ENCODE results near the gene ZNF165. TPM values are rescaled to one million over a fixed set of nuclear protein-coding genes. Genes with fewer than 3 reads are reported as not detected.

Gene ZNF165
- total RNA-seq, 2 experiments from 2014 or later: 2.6 to 3.1 TPM

- POLR2A ChIA-PET: interaction anchor here (1.3 kb wide), 1 partner anchor 8 kb away, joined by 4 read pairs; no protein-coding TSS in a partner anchor
- Histone ChIP-seq H3K79me2 (ENCODE audit: insufficient read depth, low read depth, low read length) (no peaks in the 10 kb centered on the region), H2AFZ (ENCODE audit: low read length) (no peak overlapping the region), H3K9me3 (ENCODE audit: low read length) (no peaks in the 10 kb centered on the region), H3K4me3 (ENCODE audit: low read depth, low read length, poor library complexity, severe bottlenecking) (no peak overlapping the region), H3K4me2 (ENCODE audit: low read length) (no peak overlapping the region), H3K27ac (ENCODE audit: low read depth, low read length, poor library complexity, severe bottlenecking) (no peak overlapping the region), H3K4me1 (ENCODE audit: insufficient read depth, low read length, poor library complexity, severe bottlenecking) (peaks cover 23% of the 10 kb centered on the region), H3K9me2 (ENCODE audit: insufficient read depth, low read length) (no peaks in the 10 kb centered on the region), H4K20me1 (ENCODE audit: insufficient read depth, low read length) (no peaks in the 10 kb centered on the region), H3K36me3 (ENCODE audit: insufficient read depth, low read length) (no peaks in the 10 kb centered on the region)
- CTCF ChIA-PET (ENCODE audit: unreplicated experiment): no interaction called here
- intact Hi-C loops (cut with micrococcal nuclease; ENCODE audit: unreplicated experiment): no loop called here
- TF ChIP-seq CTCF (conservative IDR thresholded peaks at IDR 0.05; ENCODE audit: low read length) (no peak), EZH2phosphoT487 (IDR thresholded peaks at IDR 0.05; ENCODE audit: borderline replicate concordance, low read depth, low read length) (no peak)
- no peak for DNase-seq (ENCODE audit: low spot score)
- no TSS peak for BruUV-seq (replicated peaks)
Observed at GRCh38 chr6:28107506-28107905, 27.1 kb downstream of the ZNF165 start.

- Histone ChIP-seq H3K9me2 (ENCODE audit: insufficient read depth, low read length) (no peaks in the 10 kb centered on the region), H3K4me2 (ENCODE audit: low read length) (no peak overlapping the region), H3K79me2 (ENCODE audit: insufficient read depth, low read depth, low read length) (no peaks in the 10 kb centered on the region), H3K9me3 (ENCODE audit: low read length) (no peaks in the 10 kb centered on the region), H3K36me3 (ENCODE audit: insufficient read depth, low read length) (peaks cover 28% of the 10 kb centered on the region), H3K27ac (ENCODE audit: low read depth, low read length, poor library complexity, severe bottlenecking) (no peak overlapping the region), H3K4me1 (ENCODE audit: insufficient read depth, low read length, poor library complexity, severe bottlenecking) (no peaks in the 10 kb centered on the region), H2AFZ (ENCODE audit: low read length) (no peak overlapping the region), H3K4me3 (ENCODE audit: low read depth, low read length, poor library complexity, severe bottlenecking) (no peak overlapping the region), H4K20me1 (ENCODE audit: insufficient read depth, low read length) (no peaks in the 10 kb centered on the region)
- TSS peak; percentile 11 for BruUV-seq (replicated peaks)
- intact Hi-C loops (cut with micrococcal nuclease; ENCODE audit: unreplicated experiment): no loop called here
- TF ChIP-seq CTCF (conservative IDR thresholded peaks at IDR 0.05; ENCODE audit: low read length): no peak
- TF ChIP-seq EZH2phosphoT487 (IDR thresholded peaks at IDR 0.05; ENCODE audit: borderline replicate concordance, low read depth, low read length): no peak
- ChIA-PET POLR2A (interaction anchor here (0.7 to 1.0 kb wide), 2 partner anchors 15 to 16 kb away, joined by 3 read pairs; no protein-coding TSS in a partner anchor), CTCF (ENCODE audit: unreplicated experiment) (no interaction called here)
- no peak for DNase-seq (ENCODE audit: low spot score)
Observed at GRCh38 chr6:28111964-28112363, 31.6 kb downstream of the ZNF165 start.

GRCh38 chr6:28115799-28116198 is 35.4 kb downstream of the ZNF165 start:
- no peak for DNase-seq (ENCODE audit: low spot score)
- no peaks in the 10 kb centered on the region for H4K20me1 ChIP-seq (ENCODE audit: insufficient read depth, low read length)
- peaks cover 61% of the 10 kb centered on the region for H3K36me3 ChIP-seq (ENCODE audit: insufficient read depth, low read length)
- intact Hi-C loops (cut with micrococcal nuclease; ENCODE audit: unreplicated experiment): no loop called here
- H3K79me2 ChIP-seq (ENCODE audit: insufficient read depth, low read depth, low read length): no peaks in the 10 kb centered on the region
- no peaks in the 10 kb centered on the region for H3K4me1 ChIP-seq (ENCODE audit: insufficient read depth, low read length, poor library complexity, severe bottlenecking)
- no peaks in the 10 kb centered on the region for H3K9me2 ChIP-seq (ENCODE audit: insufficient read depth, low read length)
- no peak overlapping the region for H3K27ac ChIP-seq (ENCODE audit: low read depth, low read length, poor library complexity, severe bottlenecking)
- no peak overlapping the region for H2AFZ ChIP-seq (ENCODE audit: low read length)
- no peak for TF ChIP-seq EZH2phosphoT487 (IDR thresholded peaks at IDR 0.05; ENCODE audit: borderline replicate concordance, low read depth, low read length)
- TF ChIP-seq CTCF (conservative IDR thresholded peaks at IDR 0.05; ENCODE audit: low read length): no peak
- H3K4me2 ChIP-seq (ENCODE audit: low read length): no peak overlapping the region
- H3K4me3 ChIP-seq (ENCODE audit: low read depth, low read length, poor library complexity, severe bottlenecking): no peak overlapping the region
- POLR2A ChIA-PET: interaction anchor here (1.0 to 1.1 kb wide), 3 partner anchors 8 to 10 kb away, joined by 3 to 5 read pairs (median 4); no protein-coding TSS in a partner anchor
- H3K9me3 ChIP-seq (ENCODE audit: low read length): no peaks in the 10 kb centered on the region
- CTCF ChIA-PET (ENCODE audit: unreplicated experiment): no interaction called here
- BruUV-seq (replicated peaks): no TSS peak

Data from OCI-LY7 (cell line).